Measurements from ENCODE around the gene DCAF6. TPM values are rescaled to one million over a fixed set of nuclear protein-coding genes. Genes with fewer than 3 reads are reported as not detected.

Gene DCAF6
- total RNA-seq, 1 donor from 2014 or later: 42.7 TPM

DNA sequence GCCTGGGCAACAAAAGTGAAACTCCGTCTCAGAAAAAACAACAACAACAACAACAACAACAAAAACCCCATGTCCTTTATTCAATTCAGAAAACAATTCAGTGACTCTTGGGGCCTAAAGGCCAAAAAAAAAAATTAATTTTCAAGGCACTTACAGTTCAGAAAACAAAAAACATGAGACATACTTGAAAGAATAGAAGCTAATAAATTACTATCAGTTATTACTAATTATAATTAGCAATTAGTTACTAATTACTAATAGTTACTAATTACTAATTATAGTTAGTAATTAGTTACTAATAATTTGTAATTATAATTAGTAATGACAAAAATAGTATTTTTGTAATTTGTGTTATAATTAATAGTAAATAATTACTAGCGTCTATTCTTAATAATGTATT, 57.2 kb downstream of the DCAF6 start:
- Mint-ChIP-seq H3K27me3 (no peaks in the 10 kb centered on the region), H3K9me3 (ENCODE audit: low read depth) (no peaks in the 10 kb centered on the region), H3K4me1 (ENCODE audit: low read depth) (peaks cover 1% of the 10 kb centered on the region), H3K27ac (no peak overlapping the region), H3K4me3 (ENCODE audit: low read depth) (no peak overlapping the region), H3K36me3 (ENCODE audit: insufficient read depth) (peaks cover 18% of the 10 kb centered on the region)
- no peak for TF ChIP-seq CTCF (IDR thresholded peaks at IDR 0.05; ENCODE audit: unreplicated experiment)
- no peak for DNase-seq (ENCODE audit: low spot score, unreplicated experiment)

GRCh38 chr1:167994560-167994959, 58.1 kb downstream of the DCAF6 start:
- H3K9me3 Mint-ChIP-seq (ENCODE audit: low read depth): no peaks in the 10 kb centered on the region
- TF ChIP-seq CTCF (IDR thresholded peaks at IDR 0.05; ENCODE audit: unreplicated experiment): no peak
- peaks cover 1% of the 10 kb centered on the region for H3K4me1 Mint-ChIP-seq (ENCODE audit: low read depth)
- no peak overlapping the region for H3K27ac Mint-ChIP-seq
- peaks cover 20% of the 10 kb centered on the region for H3K36me3 Mint-ChIP-seq (ENCODE audit: insufficient read depth)
- no peaks in the 10 kb centered on the region for H3K27me3 Mint-ChIP-seq
- DNase-seq (ENCODE audit: low spot score, unreplicated experiment): no peak
- no peak overlapping the region for H3K4me3 Mint-ChIP-seq (ENCODE audit: low read depth)

GRCh38 chr1:167995038-167995437, 58.6 kb downstream of the DCAF6 start:
- no peaks in the 10 kb centered on the region for H3K9me3 Mint-ChIP-seq (ENCODE audit: low read depth)
- no peak for DNase-seq (ENCODE audit: low spot score, unreplicated experiment)
- peaks cover 1% of the 10 kb centered on the region for H3K4me1 Mint-ChIP-seq (ENCODE audit: low read depth)
- H3K36me3 Mint-ChIP-seq (ENCODE audit: insufficient read depth): peaks cover 22% of the 10 kb centered on the region
- H3K4me3 Mint-ChIP-seq (ENCODE audit: low read depth): no peak overlapping the region
- H3K27ac Mint-ChIP-seq: no peak overlapping the region
- no peaks in the 10 kb centered on the region for H3K27me3 Mint-ChIP-seq
- no peak for TF ChIP-seq CTCF (IDR thresholded peaks at IDR 0.05; ENCODE audit: unreplicated experiment)

- H3K27me3 Mint-ChIP-seq: no peaks in the 10 kb centered on the region
- peaks cover 4% of the 10 kb centered on the region for H3K4me1 Mint-ChIP-seq (ENCODE audit: low read depth)
- TF ChIP-seq CTCF (IDR thresholded peaks at IDR 0.05; ENCODE audit: unreplicated experiment): no peak
- DNase-seq (ENCODE audit: low spot score, unreplicated experiment): no peak
- peaks cover 26% of the 10 kb centered on the region for H3K36me3 Mint-ChIP-seq (ENCODE audit: insufficient read depth)
- no peak overlapping the region for H3K4me3 Mint-ChIP-seq (ENCODE audit: low read depth)
- H3K9me3 Mint-ChIP-seq (ENCODE audit: low read depth): no peaks in the 10 kb centered on the region
- H3K27ac Mint-ChIP-seq: no peak overlapping the region
These were observed 59.8 kb downstream of the DCAF6 start for GRCh38 chr1:167996266-167996665.

DNA sequence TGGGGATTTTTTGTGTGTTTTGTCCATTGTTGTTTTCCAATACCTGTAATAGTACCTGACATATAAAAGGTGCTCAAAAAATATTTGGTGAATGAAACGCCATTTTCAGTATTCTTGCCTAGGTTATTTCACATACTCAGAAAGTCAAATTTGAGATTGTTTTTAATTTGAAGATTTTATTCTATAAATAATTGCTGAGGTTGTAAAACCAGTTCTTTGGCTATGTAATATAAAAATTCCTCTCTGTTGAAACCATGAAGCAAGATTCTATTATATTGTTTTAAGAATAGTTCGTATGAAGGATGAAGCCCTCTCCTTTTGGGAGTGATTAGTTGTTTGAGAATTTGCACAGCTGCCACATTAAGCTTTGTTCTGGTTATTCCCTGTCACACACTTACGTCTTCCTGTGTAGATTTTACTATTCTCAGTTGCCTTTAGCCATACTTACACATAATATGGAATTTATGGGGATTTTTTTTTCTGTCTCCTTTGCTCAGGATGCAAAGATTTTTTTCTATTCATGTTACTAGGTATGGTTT, 60.6 kb downstream of the DCAF6 start:
- no peaks in the 10 kb centered on the region for H3K27me3 Mint-ChIP-seq
- H3K4me1 Mint-ChIP-seq (ENCODE audit: low read depth): peaks cover 4% of the 10 kb centered on the region
- H3K4me3 Mint-ChIP-seq (ENCODE audit: low read depth): no peak overlapping the region
- peaks cover 22% of the 10 kb centered on the region for H3K36me3 Mint-ChIP-seq (ENCODE audit: insufficient read depth)
- no peak for TF ChIP-seq CTCF (IDR thresholded peaks at IDR 0.05; ENCODE audit: unreplicated experiment)
- no peak overlapping the region for H3K27ac Mint-ChIP-seq
- no peaks in the 10 kb centered on the region for H3K9me3 Mint-ChIP-seq (ENCODE audit: low read depth)
- no peak for DNase-seq (ENCODE audit: low spot score, unreplicated experiment)
